ENCODE results near the gene ZP3.
A peak's percentile ranks its signal among the peaks of the same experiment; 100 is the strongest.
"Not testable (repeated sequence)": the region's sequence is repeated elsewhere in the genome, so short reads cannot be mapped to it uniquely, and the experiment has no call there.

The ZP3 gene

GRCh38 chr7:76442664-76443446, 18.1 kb downstream of the ZP3 start:
- DNase-seq (ENCODE audit: low read depth): not testable (repeated sequence)

DNA sequence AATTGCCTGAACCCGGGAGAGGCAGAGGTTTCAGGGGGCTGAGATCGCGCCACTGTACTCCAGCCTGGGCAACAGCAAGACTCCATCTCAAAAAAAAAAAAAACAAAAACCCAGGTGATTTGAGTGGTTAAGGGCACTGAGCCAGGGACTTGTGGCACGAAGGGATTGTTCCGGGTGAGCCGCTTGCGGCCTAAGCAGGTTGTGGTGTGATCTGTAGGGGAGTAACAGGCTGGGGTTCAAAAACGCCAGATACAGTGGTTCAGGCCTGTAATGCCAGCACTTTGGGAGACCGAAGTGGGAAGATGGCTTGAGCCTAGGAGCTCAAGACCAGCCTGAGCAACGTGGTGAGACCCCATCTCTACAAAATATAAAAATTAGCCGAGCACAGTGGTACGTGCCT, 19.1 kb downstream of the ZP3 start:
- DNase-seq (ENCODE audit: low read depth): not testable (repeated sequence)

GRCh38 chr7:76445577-76446008, 20.8 kb downstream of the ZP3 start:
- peak; percentile 28 for DNase-seq (ENCODE audit: low read depth)

DNA sequence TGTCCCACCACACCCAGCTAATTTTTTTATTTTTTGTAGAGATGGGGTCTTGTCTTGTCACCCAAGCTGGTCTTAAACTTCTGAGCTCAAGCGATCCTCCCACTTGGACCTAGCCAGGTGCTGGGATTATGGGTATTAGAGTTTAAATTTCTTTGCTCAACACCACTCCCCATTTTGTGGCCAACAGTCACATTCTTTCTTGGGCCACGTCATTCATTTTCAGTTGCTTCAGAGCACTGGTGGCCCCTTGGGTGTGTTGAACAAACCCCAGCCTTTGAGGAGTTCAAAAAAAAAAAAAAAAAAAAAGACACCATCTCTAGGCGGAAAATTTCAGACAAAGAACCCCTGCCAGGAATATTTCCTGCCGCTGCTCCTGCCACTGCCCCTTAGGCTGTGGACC, 32.3 kb downstream of the ZP3 start:
- DNase-seq (ENCODE audit: low read depth): not testable (repeated sequence)

- DNase-seq (ENCODE audit: low read depth): not testable (repeated sequence)
These were observed 33.8 kb downstream of the ZP3 start for GRCh38 chr7:76458504-76458903.

DNA sequence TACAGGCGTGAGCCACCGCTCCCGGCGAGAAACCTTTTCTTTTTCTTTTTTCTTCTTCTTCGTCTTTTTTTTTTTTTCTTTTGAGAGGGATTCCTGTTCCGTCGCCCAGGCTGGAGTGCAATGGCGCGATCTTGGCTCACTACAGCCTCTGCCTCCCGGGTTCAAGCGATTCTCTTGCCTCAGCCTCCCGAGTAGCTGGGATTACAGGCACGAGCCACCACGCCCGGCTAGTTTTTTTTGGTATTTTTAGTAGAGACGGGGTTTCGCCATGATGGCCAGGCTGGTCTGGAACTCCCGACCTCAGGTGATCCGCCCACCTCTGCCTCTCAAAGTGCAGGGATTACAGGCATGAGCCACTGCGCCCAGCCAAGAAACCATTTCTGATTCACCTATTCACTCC, 36.0 kb downstream of the ZP3 start:
- DNase-seq (ENCODE audit: low read depth): not testable (repeated sequence)

GRCh38 chr7:76461464-76462101, 36.8 kb downstream of the ZP3 start, which contains the start of gene DTX2:
Gene DTX2, plus strand, starts transcription at chr7:76461709. Its CDS starts 18,801 bp downstream, at chr7:76480510.
- DNase-seq (ENCODE audit: low read depth): not testable (repeated sequence)

DNA sequence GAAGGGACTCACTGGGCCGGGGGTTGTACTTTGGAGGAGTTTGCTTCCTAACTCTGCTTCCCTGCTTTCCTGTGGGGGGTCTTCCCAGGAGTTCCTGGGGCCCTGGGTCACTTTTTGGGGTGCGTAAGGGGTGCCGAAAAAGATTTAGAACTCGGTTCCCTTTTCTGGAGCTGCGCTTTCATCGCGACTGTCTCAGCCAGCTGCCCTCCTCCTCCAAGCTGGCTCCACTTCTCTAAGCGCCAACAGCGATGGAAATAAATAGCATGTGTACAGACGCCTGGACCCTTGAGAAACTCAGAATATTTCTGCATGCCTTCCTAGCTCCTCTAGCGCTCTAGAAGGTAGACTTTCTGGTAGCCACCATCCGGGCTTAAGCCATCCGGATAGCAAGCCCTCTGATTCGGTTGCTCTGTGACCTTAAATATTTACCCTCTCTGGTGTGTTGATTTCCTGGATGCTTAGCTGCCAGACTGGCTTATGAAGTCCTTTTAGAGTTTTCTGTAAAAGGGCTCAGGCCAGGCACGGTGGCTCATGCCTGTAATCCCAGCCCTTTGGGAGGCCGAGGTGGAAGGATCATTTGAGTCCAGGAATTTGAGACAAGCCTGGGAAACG, 37.6 kb downstream of the ZP3 start:
- not testable (repeated sequence) for DNase-seq (ENCODE audit: low read depth)

GRCh38 chr7:76464959-76465358, 40.2 kb downstream of the ZP3 start:
- DNase-seq (ENCODE audit: low read depth): not testable (repeated sequence)

DNA sequence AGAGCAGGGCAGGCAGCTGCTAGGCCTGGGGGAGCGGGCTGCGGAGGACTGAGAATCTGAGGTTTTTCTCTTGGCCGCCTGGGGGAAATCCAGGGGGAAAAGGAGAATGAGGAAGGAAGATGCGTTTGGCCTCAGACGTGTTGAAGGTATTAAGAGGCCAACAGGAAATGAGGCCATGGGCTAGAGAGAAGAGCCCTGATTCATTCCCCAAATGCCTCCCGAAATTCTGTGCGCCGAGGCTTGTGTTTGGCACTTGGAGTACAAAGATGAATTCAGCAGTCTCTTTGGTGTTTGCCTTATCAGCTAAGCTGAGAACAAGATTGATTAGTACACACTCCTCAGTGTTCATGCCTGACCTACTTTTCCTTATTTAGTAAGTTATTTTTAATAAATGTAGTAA, 41.2 kb downstream of the ZP3 start:
- not testable (repeated sequence) for DNase-seq (ENCODE audit: low read depth)

DNA sequence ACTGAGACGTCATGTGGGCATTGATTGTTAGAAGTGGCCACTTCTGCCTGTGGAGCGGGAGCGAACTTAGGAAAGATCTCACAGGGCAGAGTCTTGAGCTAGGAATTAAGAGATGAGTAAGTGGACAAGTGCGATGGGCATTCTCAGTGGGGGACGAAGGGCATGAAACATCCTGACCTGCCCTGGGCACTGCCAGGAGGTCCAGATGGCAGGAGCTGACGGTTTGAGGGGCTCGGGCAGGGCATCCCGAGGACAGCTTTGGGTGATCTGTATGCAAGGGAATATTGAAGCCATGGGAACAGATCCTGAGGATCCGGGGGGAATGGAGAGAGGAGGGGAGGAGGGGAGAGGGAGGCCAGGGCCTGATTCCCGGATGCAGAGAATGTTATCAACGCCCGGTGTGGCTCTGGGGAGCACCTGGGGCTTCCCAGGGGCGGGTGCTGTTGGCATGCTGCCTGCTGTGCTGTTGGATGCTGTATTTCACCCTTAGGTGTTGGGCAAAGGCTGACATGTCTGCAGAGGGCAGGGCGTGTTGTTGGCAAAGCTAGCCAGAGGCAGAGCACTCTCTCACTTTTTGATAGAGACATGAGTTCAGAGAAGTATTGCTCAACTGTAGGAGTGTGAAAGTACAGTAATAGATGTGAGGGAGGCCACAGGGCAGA, 43.1 kb downstream of the ZP3 start:
- DNase-seq (ENCODE audit: low read depth): not testable (repeated sequence)

GRCh38 chr7:76471556-76472221, 46.9 kb downstream of the ZP3 start:
- not testable (repeated sequence) for DNase-seq (ENCODE audit: low read depth)

- DNase-seq (ENCODE audit: low read depth): not testable (repeated sequence)
These were observed 48.3 kb downstream of the ZP3 start for GRCh38 chr7:76473097-76473496.

DNA sequence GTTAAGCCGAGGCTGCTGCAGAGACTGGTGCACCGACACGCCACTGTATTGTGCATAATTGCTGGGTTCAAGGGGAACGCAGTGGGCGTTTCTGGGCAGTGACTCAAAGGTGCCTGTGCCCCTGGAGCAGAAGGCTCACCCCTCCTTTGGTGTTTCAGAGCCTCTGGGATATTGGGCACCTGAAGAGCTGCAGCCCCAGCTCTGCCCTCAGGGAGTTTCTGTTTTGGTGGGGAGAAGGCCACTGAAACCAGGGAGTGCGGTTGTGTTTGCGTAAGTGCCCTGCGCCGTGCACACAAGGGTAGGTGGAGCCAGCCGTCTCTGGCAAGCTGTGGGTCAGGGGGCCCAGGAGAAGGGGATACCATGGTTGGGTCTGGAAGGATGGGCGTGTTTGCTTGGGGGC, 51.5 kb downstream of the ZP3 start:
- not testable (repeated sequence) for DNase-seq (ENCODE audit: low read depth)

DNA sequence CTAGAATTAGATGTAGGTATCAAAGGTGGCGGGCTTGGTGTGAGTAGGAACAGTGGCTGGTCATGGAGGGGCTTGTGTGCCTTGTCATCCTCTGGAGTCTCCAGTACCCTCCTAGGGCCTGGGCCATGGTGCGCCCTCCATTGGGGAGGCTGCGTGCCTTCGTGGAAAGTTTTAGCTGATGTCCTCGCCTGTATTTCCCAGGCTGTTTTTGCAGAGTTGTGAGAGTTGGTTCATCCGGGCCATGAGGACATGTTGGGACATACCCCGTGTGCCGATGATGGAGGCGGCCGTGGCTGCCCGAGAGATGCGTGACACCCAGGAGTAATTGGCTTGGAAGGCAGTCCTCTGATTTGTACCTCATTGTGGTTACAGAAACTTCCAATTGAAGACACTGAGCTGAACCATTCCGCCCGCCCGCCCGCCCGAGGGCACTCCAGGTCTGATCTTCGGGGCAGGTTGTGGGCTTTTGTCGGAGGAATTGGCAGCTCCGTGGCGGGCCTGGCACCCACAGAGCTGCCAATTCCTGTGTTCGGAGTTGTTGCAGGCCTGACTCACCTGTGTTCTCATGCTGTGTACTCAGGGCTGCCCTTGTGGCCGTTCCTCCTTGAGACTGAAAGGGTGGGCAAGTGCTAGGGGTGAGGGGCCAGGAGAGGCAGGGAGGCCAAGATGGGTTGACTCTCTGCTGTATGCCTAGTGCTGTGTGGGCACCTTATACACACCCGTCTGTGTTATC, 52.2 kb downstream of the ZP3 start:
- DNase-seq (ENCODE audit: low read depth): not testable (repeated sequence)

GRCh38 chr7:76479628-76480027, 54.9 kb downstream of the ZP3 start:
- not testable (repeated sequence) for DNase-seq (ENCODE audit: low read depth)

GRCh38 chr7:76480403-76481253, 55.9 kb downstream of the ZP3 start:
- not testable (repeated sequence) for DNase-seq (ENCODE audit: low read depth)

GRCh38 chr7:76482660-76483059, 57.9 kb downstream of the ZP3 start:
- DNase-seq (ENCODE audit: low read depth): not testable (repeated sequence)

GRCh38 chr7:76483081-76483480, 58.3 kb downstream of the ZP3 start:
- DNase-seq (ENCODE audit: low read depth): not testable (repeated sequence)

- not testable (repeated sequence) for DNase-seq (ENCODE audit: low read depth)
These were observed 59.7 kb downstream of the ZP3 start for GRCh38 chr7:76484456-76484855.

All from HS-5 (cell line).